ENCODE data around the gene NOX5. TPM values are rescaled to one million over a fixed set of nuclear protein-coding genes. Genes with fewer than 3 reads are reported as not detected.

The NOX5 gene
- total RNA-seq, 1 donor from 2014 or later = not detected

GRCh38 chr15:68987676-68988075, 26.8 kb upstream of the NOX5 start:
- Mint-ChIP-seq H3K4me3 (ENCODE audit: low read depth) (no peak overlapping the region), H3K4me1 (ENCODE audit: low read depth) (peaks cover 12% of the 10 kb centered on the region), H3K27ac (no peak overlapping the region), H3K27me3 (peaks cover 4% of the 10 kb centered on the region), H3K36me3 (ENCODE audit: insufficient read depth) (no peaks in the 10 kb centered on the region), H3K9me3 (ENCODE audit: low read depth) (no peaks in the 10 kb centered on the region)
- TF ChIP-seq CTCF (IDR thresholded peaks at IDR 0.05; ENCODE audit: unreplicated experiment) = no peak
- DNase-seq (ENCODE audit: low spot score, unreplicated experiment) = no peak

- no peaks in the 10 kb centered on the region for H3K9me3 Mint-ChIP-seq (ENCODE audit: low read depth)
- peaks cover 12% of the 10 kb centered on the region for H3K4me1 Mint-ChIP-seq (ENCODE audit: low read depth)
- no peak for TF ChIP-seq CTCF (IDR thresholded peaks at IDR 0.05; ENCODE audit: unreplicated experiment)
- peaks cover 6% of the 10 kb centered on the region for H3K27me3 Mint-ChIP-seq
- no peak overlapping the region for H3K4me3 Mint-ChIP-seq (ENCODE audit: low read depth)
- DNase-seq (ENCODE audit: low spot score, unreplicated experiment) = no peak
- H3K36me3 Mint-ChIP-seq (ENCODE audit: insufficient read depth) = no peaks in the 10 kb centered on the region
- no peak overlapping the region for H3K27ac Mint-ChIP-seq
Observed at GRCh38 chr15:68989541-68990230, 24.8 kb upstream of the NOX5 start.

DNA sequence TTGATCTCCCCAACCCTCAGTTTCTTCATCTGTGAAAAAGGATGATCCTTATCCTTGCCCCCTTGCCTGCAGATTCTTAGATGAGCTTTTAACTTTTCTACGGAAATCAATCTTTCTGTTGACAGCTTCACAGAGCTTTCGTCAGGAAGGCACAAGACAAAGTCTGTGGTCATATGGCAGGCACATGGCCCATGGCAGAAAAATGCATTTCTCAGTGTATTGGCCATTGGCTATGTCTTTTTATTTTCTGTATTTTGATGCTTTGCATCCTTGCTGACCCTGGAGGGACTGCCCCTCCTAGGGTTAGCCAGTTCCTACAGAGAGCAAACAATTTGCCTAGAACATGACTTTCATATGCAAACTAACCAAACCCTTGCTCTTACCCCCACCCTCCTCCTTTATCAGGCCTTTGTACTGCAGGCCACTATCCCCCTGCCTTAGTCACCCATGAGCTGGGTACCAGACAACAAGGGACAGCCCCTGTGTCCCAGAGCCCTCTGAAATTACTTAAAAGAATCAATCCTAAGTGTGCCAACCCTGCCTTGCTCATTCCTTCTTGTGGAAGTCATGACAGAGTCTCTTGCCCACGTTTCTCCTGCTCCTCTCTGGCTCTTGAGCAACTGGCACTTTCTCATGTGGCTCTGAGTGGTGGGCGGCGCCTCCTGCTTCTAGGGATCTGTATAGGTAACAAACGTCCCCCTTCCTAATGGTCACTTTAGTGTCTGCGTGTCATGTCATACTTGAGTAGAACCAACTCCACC, 24.1 kb upstream of the NOX5 start:
- Mint-ChIP-seq H3K36me3 (ENCODE audit: insufficient read depth) (no peaks in the 10 kb centered on the region), H3K4me3 (ENCODE audit: low read depth) (no peak overlapping the region), H3K4me1 (ENCODE audit: low read depth) (peaks cover 12% of the 10 kb centered on the region), H3K27ac (no peak overlapping the region), H3K9me3 (ENCODE audit: low read depth) (no peaks in the 10 kb centered on the region), H3K27me3 (peaks cover 6% of the 10 kb centered on the region)
- TF ChIP-seq CTCF (IDR thresholded peaks at IDR 0.05; ENCODE audit: unreplicated experiment) = no peak
- no peak for DNase-seq (ENCODE audit: low spot score, unreplicated experiment)

GRCh38 chr15:68990992-68991500, 23.4 kb upstream of the NOX5 start:
- Mint-ChIP-seq H3K4me3 (ENCODE audit: low read depth) (no peak overlapping the region), H3K27me3 (peaks cover 6% of the 10 kb centered on the region), H3K9me3 (ENCODE audit: low read depth) (no peaks in the 10 kb centered on the region), H3K4me1 (ENCODE audit: low read depth) (peaks cover 12% of the 10 kb centered on the region), H3K36me3 (ENCODE audit: insufficient read depth) (no peaks in the 10 kb centered on the region), H3K27ac (no peak overlapping the region)
- no peak for DNase-seq (ENCODE audit: low spot score, unreplicated experiment)
- TF ChIP-seq CTCF (IDR thresholded peaks at IDR 0.05; ENCODE audit: unreplicated experiment) = no peak

DNA sequence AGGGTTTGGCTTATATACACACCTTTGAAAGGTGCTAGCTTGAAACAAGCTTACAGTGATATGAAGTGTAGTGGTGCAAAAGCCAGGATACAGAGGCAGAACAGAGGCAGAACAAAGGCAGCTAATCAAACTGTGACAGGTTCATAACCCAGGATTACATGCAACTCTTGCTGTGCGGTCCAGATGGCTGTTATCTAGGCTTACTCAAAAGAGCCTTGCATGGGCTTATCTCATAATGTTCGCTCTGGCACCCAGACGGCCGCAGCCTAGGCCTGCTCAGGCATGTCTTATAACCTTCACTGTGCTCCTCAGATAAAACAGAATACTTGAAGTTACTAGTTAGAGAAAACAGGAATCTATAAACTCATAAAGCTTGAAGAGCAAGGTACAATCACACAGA, 22.8 kb upstream of the NOX5 start:
- no peak for TF ChIP-seq CTCF (IDR thresholded peaks at IDR 0.05; ENCODE audit: unreplicated experiment)
- no peak for DNase-seq (ENCODE audit: low spot score, unreplicated experiment)
- Mint-ChIP-seq H3K36me3 (ENCODE audit: insufficient read depth) (no peaks in the 10 kb centered on the region), H3K27ac (peak overlapping the region; percentile 11), H3K27me3 (peaks cover 6% of the 10 kb centered on the region), H3K9me3 (ENCODE audit: low read depth) (no peaks in the 10 kb centered on the region), H3K4me1 (ENCODE audit: low read depth) (peaks cover 12% of the 10 kb centered on the region), H3K4me3 (ENCODE audit: low read depth) (no peak overlapping the region)
